ENCODE measurements around the gene ASCC2. TPM values are rescaled to one million over a fixed set of nuclear protein-coding genes. Genes with fewer than 3 reads are reported as not detected.

The ASCC2 gene
- total and polyA plus RNA-seq, 2 of the 4 experiments (the other 2 are of a cell fraction): 40.0 to 62.2 TPM

- peak within 1 kb of the TSS; percentile 99 for H4K91ac ChIP-seq (ENCODE audit: insufficient read depth, low read depth, low read length)
- no TSS peak for BruUV-seq (replicated peaks)
- peak within 1 kb of the TSS; percentile 71; the same call in 2 of the 3 replicates for H2BK15ac ChIP-seq (ENCODE audit: low read depth, low read length)
- H3K4ac ChIP-seq (ENCODE audit: low read depth, low read length): peak within 1 kb of the TSS; percentile 99
- POLR2A ChIA-PET (ENCODE audit: unreplicated experiment): no interaction called here
- peak within 1 kb of the TSS; percentile 100 for H3K23ac ChIP-seq (ENCODE audit: low read depth, low read length)
- in situ Hi-C loops (cut with MboI; ENCODE audit: low sequenced_read_pairs): no loop called here
- H3K79me1 ChIP-seq (ENCODE audit: low read depth in 1 of 2, low read length in 2 of 2): peaks cover 22 to 72% of the 10 kb centered on the region in 2 experiments
- H2AK5ac ChIP-seq (ENCODE audit: low read depth, low read length): peak within 1 kb of the TSS; percentile 98
- H2AFZ ChIP-seq (replicated peaks; ENCODE audit: low read length, poor library complexity): peak within 1 kb of the TSS; percentile 99
- H3K18ac ChIP-seq (ENCODE audit: low read depth, low read length): peak within 1 kb of the TSS; percentile 96
- peak within 1 kb of the TSS; percentile 98 for H2AK9ac ChIP-seq (replicated peaks; ENCODE audit: low read depth, low read length, poor library complexity)
- H3K9ac ChIP-seq (ENCODE audit: low read depth, low read length): peak within 1 kb of the TSS; percentile 96
- H3K56ac ChIP-seq (ENCODE audit: extremely low read depth, insufficient read depth, low read length): peak within 1 kb of the TSS; percentile 82
- peaks cover 12% of the 10 kb centered on the region for H3K36me3 ChIP-seq (ENCODE audit: control insufficient read depth, insufficient read depth, low read length)
- H2BK120ac ChIP-seq (ENCODE audit: low read depth, low read length): peak within 1 kb of the TSS; percentile 89
- TF ChIP-seq POLR2A (IDR thresholded peaks at IDR 0.05; ENCODE audit: low read depth, low read length) (0 out of 2 replicates have a peak, but pooled peaks have one; percentile 48), CTCF (conservative IDR thresholded peaks at IDR 0.05; ENCODE audit: low read depth, low read length) (no peak), RFX5 (IDR thresholded peaks at IDR 0.05; ENCODE audit: low read depth, low read length) (no peak), CEBPB (IDR thresholded peaks at IDR 0.05; ENCODE audit: low read depth, low read length) (peak; percentile 65)
- H3K27me3 ChIP-seq (ENCODE audit: control insufficient read depth, insufficient read depth, low read length): no peaks in the 10 kb centered on the region
- CTCF ChIA-PET: no interaction called here
- H3K9me1 ChIP-seq (ENCODE audit: insufficient read depth, low read length): peaks cover 9% of the 10 kb centered on the region
- H2BK5ac ChIP-seq (ENCODE audit: low read depth, low read length, poor library complexity, severe bottlenecking): peak within 1 kb of the TSS; percentile 98
- H3K4me1 ChIP-seq (ENCODE audit: control insufficient read depth, insufficient read depth, low read length): peaks cover 4% of the 10 kb centered on the region; the same call in 1 of the 2 replicates
- H3K14ac ChIP-seq (replicated peaks; ENCODE audit: low read depth, low read length): peak within 1 kb of the TSS; percentile 100
- intact Hi-C loops (cut with micrococcal nuclease): no loop called here
- no peaks in the 10 kb centered on the region for H3K9me3 ChIP-seq (ENCODE audit: control insufficient read depth, insufficient read depth, low read length)
- H4K8ac ChIP-seq (ENCODE audit: low read depth in 2 of 2, low read length in 2 of 2): peak within 1 kb of the TSS; percentile 89 to 99
- DNase-seq: peak; percentile 88
- peak within 1 kb of the TSS; percentile 82 for H3K4me3 ChIP-seq (ENCODE audit: insufficient read depth, low read depth, low read length)
- dilution Hi-C loops (cut with HindIII; ENCODE audit: low sequenced_read_pairs, unreplicated experiment): no loop called here
- H2BK20ac ChIP-seq (ENCODE audit: low read depth, low read length): peak within 1 kb of the TSS; percentile 38; the same call in 1 of the 2 replicates
- peaks cover 5% of the 10 kb centered on the region for H4K20me1 ChIP-seq (ENCODE audit: insufficient read depth, low read length)
- peak within 1 kb of the TSS; percentile 94 for H3K27ac ChIP-seq (ENCODE audit: insufficient read depth, low read length)
- H3K4me2 ChIP-seq (ENCODE audit: low read depth, low read length): peak within 1 kb of the TSS; percentile 89
- H4K5ac ChIP-seq (ENCODE audit: low read depth, low read length): peak within 1 kb of the TSS; percentile 99
- 12% methylated on average over 22 of the region's 46 CpGs; no CpG with 5 or more reads in 1 of the 2 experiments for WGBS, 2 experiments (ENCODE audit: extremely low coverage in 2 of 2, insufficient read length in 1 of 2)
- ATAC-seq (ENCODE audit: low read depth): peak; percentile 90
Observed at GRCh38 chr22:29767171-29768051, 70.7 kb downstream of the ASCC2 start, which contains the start of gene UQCR10. UQCR10 (plus strand) TSS chr22:29767369; CDS start chr22:29767399, 30 bp downstream.

All from IMR-90 (cell line).